ENCODE measurements around the gene ANKS1B. TPM values are rescaled to one million over a fixed set of nuclear protein-coding genes. Genes with fewer than 3 reads are reported as not detected.

Gene ANKS1B
- total and polyA plus RNA-seq, 4 experiments from 2014 or later: 0.28 to 0.55 TPM; not detected in 2

- Histone ChIP-seq H3K27me3 (ENCODE audit: insufficient read depth, low read length) (no peaks in the 10 kb centered on the region), H3K36me3 (ENCODE audit: insufficient read depth, low read length) (no peaks in the 10 kb centered on the region), H3K9me3 (ENCODE audit: control insufficient read depth in 1 of 2, low read length in 2 of 2) (no peaks in the 10 kb centered on the region), H3K27ac (ENCODE audit: low read depth, low read length) (no peak overlapping the region), H3K4me3 (ENCODE audit: low read length in 2 of 2) (no peak overlapping the region), H3K4me1 (ENCODE audit: insufficient read depth, low read length) (no peaks in the 10 kb centered on the region)
- CTCF ChIA-PET (ENCODE audit: partially characterized antibody): no interaction called here
- intact Hi-C loops (cut with micrococcal nuclease): no loop called here
- no peak overlapping the region for H3K4me3 Mint-ChIP-seq
- no peak overlapping the region for H3K27ac Mint-ChIP-seq
- H3K4me1 Mint-ChIP-seq: no peaks in the 10 kb centered on the region
- no peak for DNase-seq
- no peaks in the 10 kb centered on the region for H3K27me3 Mint-ChIP-seq
- H3K36me3 Mint-ChIP-seq: no peaks in the 10 kb centered on the region
- H3K9me3 Mint-ChIP-seq: peaks cover 0 to 3% (median 0%) of the 10 kb centered on the region in 8 donors
- POLR2A ChIA-PET (ENCODE audit: partially characterized antibody): no interaction called here
These were observed 892.5 kb downstream of the ANKS1B start for GRCh38 chr12:99092100-99092851.

DNA sequence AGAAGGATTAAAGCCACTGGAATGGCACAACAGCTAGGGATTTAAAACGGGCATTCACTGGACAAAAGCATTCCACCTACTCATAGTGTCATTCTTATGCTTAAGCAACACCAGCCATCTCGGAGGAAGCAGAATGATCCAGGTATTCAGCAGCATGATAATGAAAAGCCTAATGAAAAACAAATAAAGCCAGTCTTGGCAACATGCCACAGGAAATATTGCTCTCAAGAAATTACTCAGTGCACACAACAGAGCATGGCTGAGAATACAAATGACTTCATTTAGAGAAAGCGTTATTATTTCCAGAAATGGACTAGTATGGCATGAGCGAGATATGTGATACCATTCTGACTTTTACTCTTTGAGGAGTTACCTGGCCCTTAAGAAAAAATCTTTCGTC lies 897.5 kb downstream of the ANKS1B start:
- Mint-ChIP-seq H3K4me3 (no peak overlapping the region), H3K4me1 (no peaks in the 10 kb centered on the region), H3K27ac (no peak overlapping the region), H3K36me3 (no peaks in the 10 kb centered on the region), H3K9me3 (peaks cover 0 to 3% (median 0%) of the 10 kb centered on the region in 8 donors), H3K27me3 (no peaks in the 10 kb centered on the region)
- Histone ChIP-seq H3K27ac (ENCODE audit: low read depth, low read length) (no peak overlapping the region), H3K4me3 (ENCODE audit: low read length in 2 of 2) (no peak overlapping the region), H3K36me3 (ENCODE audit: insufficient read depth, low read length) (no peaks in the 10 kb centered on the region), H3K4me1 (ENCODE audit: insufficient read depth, low read length) (no peaks in the 10 kb centered on the region), H3K27me3 (ENCODE audit: insufficient read depth, low read length) (no peaks in the 10 kb centered on the region), H3K9me3 (ENCODE audit: control insufficient read depth in 1 of 2, low read length in 2 of 2) (no peaks in the 10 kb centered on the region)
- CTCF ChIA-PET (ENCODE audit: partially characterized antibody): no interaction called here
- intact Hi-C loops (cut with micrococcal nuclease): no loop called here
- no peak for DNase-seq
- POLR2A ChIA-PET (ENCODE audit: partially characterized antibody): no interaction called here

DNA sequence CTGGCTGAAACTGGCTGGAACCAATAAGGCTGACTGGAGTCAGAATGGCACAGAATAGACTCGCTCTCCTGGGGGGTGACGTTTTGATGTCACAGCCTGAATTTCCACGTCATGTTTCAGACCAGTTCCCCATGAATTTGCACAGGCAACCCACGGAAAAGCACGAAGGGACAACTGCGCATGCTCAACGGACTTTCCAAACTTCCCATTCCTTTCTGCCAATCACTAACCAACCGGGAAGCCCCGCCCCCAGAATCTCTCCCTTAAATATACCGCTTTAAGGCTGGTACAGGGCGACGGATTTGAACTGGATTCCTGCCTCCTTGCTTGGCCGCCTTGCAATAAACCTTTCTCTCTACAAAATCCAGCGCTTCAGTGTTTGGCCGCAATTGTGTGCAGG lies 904.9 kb downstream of the ANKS1B start:
- POLR2A ChIA-PET (ENCODE audit: partially characterized antibody): no interaction called here
- H3K4me1 ChIP-seq (ENCODE audit: insufficient read depth, low read length): no peaks in the 10 kb centered on the region
- Mint-ChIP-seq H3K4me1 (no peaks in the 10 kb centered on the region), H3K4me3 (no peak overlapping the region), H3K27ac (no peak overlapping the region), H3K9me3 (peaks cover 0 to 2% (median 0%) of the 10 kb centered on the region in 8 donors), H3K36me3 (no peaks in the 10 kb centered on the region), H3K27me3 (peaks cover 0 to 3% of the 10 kb centered on the region in 2 donors)
- intact Hi-C loops (cut with micrococcal nuclease): no loop called here
- H3K27ac ChIP-seq (ENCODE audit: low read depth, low read length): no peak overlapping the region
- H3K9me3 ChIP-seq (ENCODE audit: control insufficient read depth in 1 of 2, low read length in 2 of 2): no peaks in the 10 kb centered on the region
- CTCF ChIA-PET (ENCODE audit: partially characterized antibody): no interaction called here
- no peaks in the 10 kb centered on the region for H3K27me3 ChIP-seq (ENCODE audit: insufficient read depth, low read length)
- DNase-seq: no peak
- no peak overlapping the region for H3K4me3 ChIP-seq (ENCODE audit: low read length in 2 of 2)
- no peaks in the 10 kb centered on the region for H3K36me3 ChIP-seq (ENCODE audit: insufficient read depth, low read length)

- ChIA-PET CTCF (ENCODE audit: partially characterized antibody) (no interaction called here), POLR2A (ENCODE audit: partially characterized antibody) (no interaction called here)
- DNase-seq: no peak
- H3K9me3 Mint-ChIP-seq: peaks cover 0 to 2% (median 0%) of the 10 kb centered on the region in 8 donors
- H3K27me3 Mint-ChIP-seq: no peaks in the 10 kb centered on the region
- no peaks in the 10 kb centered on the region for H3K4me1 Mint-ChIP-seq
- H3K4me1 ChIP-seq (ENCODE audit: insufficient read depth, low read length): no peaks in the 10 kb centered on the region
- H3K36me3 ChIP-seq (ENCODE audit: insufficient read depth, low read length): no peaks in the 10 kb centered on the region
- no peaks in the 10 kb centered on the region for H3K27me3 ChIP-seq (ENCODE audit: insufficient read depth, low read length)
- H3K27ac Mint-ChIP-seq: no peak overlapping the region
- H3K36me3 Mint-ChIP-seq: no peaks in the 10 kb centered on the region
- H3K27ac ChIP-seq (ENCODE audit: low read depth, low read length): no peak overlapping the region
- intact Hi-C loops (cut with micrococcal nuclease): no loop called here
- H3K9me3 ChIP-seq (ENCODE audit: control insufficient read depth in 1 of 2, low read length in 2 of 2): no peaks in the 10 kb centered on the region
- no peak overlapping the region for H3K4me3 ChIP-seq (ENCODE audit: low read length in 2 of 2)
- no peak overlapping the region for H3K4me3 Mint-ChIP-seq
These were observed 915.6 kb downstream of the ANKS1B start for GRCh38 chr12:99068993-99069747.

DNA sequence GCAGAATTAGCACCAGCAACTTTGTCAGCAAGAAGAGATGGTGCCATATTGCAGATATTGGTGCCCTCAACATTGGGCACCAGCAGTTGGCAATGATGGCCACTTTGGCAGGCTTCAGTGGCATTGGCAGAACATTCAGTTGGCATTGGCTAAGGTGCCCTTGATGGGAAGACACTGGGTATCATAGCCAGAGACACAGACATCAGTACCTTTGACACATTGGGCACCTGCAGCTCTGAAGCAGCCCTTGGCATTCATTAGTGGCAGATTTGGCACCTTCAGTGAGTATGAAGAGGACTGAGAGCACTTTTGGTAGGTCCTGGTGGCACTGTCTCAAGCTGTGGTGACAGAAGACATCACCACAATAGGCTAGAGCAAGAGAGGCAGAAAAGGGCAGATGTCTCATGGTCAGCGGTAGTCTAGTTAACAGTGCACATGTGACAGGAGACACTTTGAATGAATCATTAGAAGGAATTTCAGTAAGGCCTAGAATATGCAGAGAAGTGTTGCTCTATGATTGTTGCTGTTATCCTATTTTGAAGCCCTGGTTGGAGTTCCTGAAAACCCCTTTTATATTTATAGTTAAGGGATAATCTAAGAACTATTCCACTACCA lies 917.5 kb downstream of the ANKS1B start:
- Mint-ChIP-seq H3K9me3 (peaks cover 0 to 2% (median 0%) of the 10 kb centered on the region in 8 donors), H3K4me1 (no peaks in the 10 kb centered on the region), H3K36me3 (no peaks in the 10 kb centered on the region), H3K27me3 (no peaks in the 10 kb centered on the region), H3K27ac (no peak overlapping the region), H3K4me3 (no peak overlapping the region)
- ChIA-PET POLR2A (ENCODE audit: partially characterized antibody) (no interaction called here), CTCF (ENCODE audit: partially characterized antibody) (no interaction called here)
- intact Hi-C loops (cut with micrococcal nuclease): no loop called here
- H3K36me3 ChIP-seq (ENCODE audit: insufficient read depth, low read length): no peaks in the 10 kb centered on the region
- no peak for DNase-seq
- no peak overlapping the region for H3K4me3 ChIP-seq (ENCODE audit: low read length in 2 of 2)
- H3K27me3 ChIP-seq (ENCODE audit: insufficient read depth, low read length): no peaks in the 10 kb centered on the region
- H3K27ac ChIP-seq (ENCODE audit: low read depth, low read length): no peak overlapping the region
- H3K4me1 ChIP-seq (ENCODE audit: insufficient read depth, low read length): no peaks in the 10 kb centered on the region
- no peaks in the 10 kb centered on the region for H3K9me3 ChIP-seq (ENCODE audit: control insufficient read depth in 1 of 2, low read length in 2 of 2)

GRCh38 chr12:99066726-99067125 lies 918.0 kb downstream of the ANKS1B start:
- H3K9me3 Mint-ChIP-seq: peaks cover 0 to 2% (median 0%) of the 10 kb centered on the region in 8 donors
- Histone ChIP-seq H3K4me1 (ENCODE audit: insufficient read depth, low read length) (no peaks in the 10 kb centered on the region), H3K27me3 (ENCODE audit: insufficient read depth, low read length) (no peaks in the 10 kb centered on the region), H3K4me3 (ENCODE audit: low read length in 2 of 2) (no peak overlapping the region), H3K9me3 (ENCODE audit: control insufficient read depth in 1 of 2, low read length in 2 of 2) (no peaks in the 10 kb centered on the region), H3K27ac (ENCODE audit: low read depth, low read length) (no peak overlapping the region), H3K36me3 (ENCODE audit: insufficient read depth, low read length) (no peaks in the 10 kb centered on the region)
- no peaks in the 10 kb centered on the region for H3K4me1 Mint-ChIP-seq
- no peaks in the 10 kb centered on the region for H3K27me3 Mint-ChIP-seq
- H3K27ac Mint-ChIP-seq: no peak overlapping the region
- intact Hi-C loops (cut with micrococcal nuclease): no loop called here
- ChIA-PET CTCF (ENCODE audit: partially characterized antibody) (no interaction called here), POLR2A (ENCODE audit: partially characterized antibody) (no interaction called here)
- H3K36me3 Mint-ChIP-seq: no peaks in the 10 kb centered on the region
- DNase-seq: no peak
- no peak overlapping the region for H3K4me3 Mint-ChIP-seq

- Histone ChIP-seq H3K4me1 (ENCODE audit: insufficient read depth, low read length) (no peaks in the 10 kb centered on the region), H3K27ac (ENCODE audit: low read depth, low read length) (no peak overlapping the region), H3K4me3 (ENCODE audit: low read length in 2 of 2) (no peak overlapping the region), H3K36me3 (ENCODE audit: insufficient read depth, low read length) (no peaks in the 10 kb centered on the region), H3K27me3 (ENCODE audit: insufficient read depth, low read length) (no peaks in the 10 kb centered on the region), H3K9me3 (ENCODE audit: control insufficient read depth in 1 of 2, low read length in 2 of 2) (no peaks in the 10 kb centered on the region)
- Mint-ChIP-seq H3K36me3 (no peaks in the 10 kb centered on the region), H3K27ac (no peak overlapping the region), H3K9me3 (peaks cover 0 to 2% (median 0%) of the 10 kb centered on the region in 8 donors), H3K4me1 (no peaks in the 10 kb centered on the region), H3K27me3 (peaks cover 0 to 2% of the 10 kb centered on the region in 2 donors), H3K4me3 (no peak overlapping the region)
- CTCF ChIA-PET (ENCODE audit: partially characterized antibody): interaction anchor here (1.4 kb wide), 1 partner anchor 16 kb away, joined by 3 read pairs; no protein-coding TSS in a partner anchor
- intact Hi-C loops (cut with micrococcal nuclease): no loop called here
- POLR2A ChIA-PET (ENCODE audit: partially characterized antibody): no interaction called here
- DNase-seq: no peak
These were observed 921.6 kb downstream of the ANKS1B start for GRCh38 chr12:99063182-99063581.

Data from CD4-positive, alpha-beta memory T cell (primary cell).